IMR-90 (cell line): ENCODE results near the gene ZC3HAV1L. TPM values are rescaled to one million over a fixed set of nuclear protein-coding genes. Genes with fewer than 3 reads are reported as not detected.

Source experiments
- ATAC-seq: fragments of 200-7000 bp; cut with Tn5 transposase; 2 replicates; pipeline ENCODE4 v1.9.1; 2020; ENCODE audit warnings: low read depth, mild to moderate bottlenecking, moderate library complexity
- BruUV-seq: library from RNA; stranded (reverse); fragments of 400-500 nt; replicated peaks from 2 replicates; lab custom pipeline; 2021; lab: Mats Ljungman, UMichigan
- CTCF ChIA-PET: fragments of 300-600 bp; formaldehyde crosslinking; extraction: SDS; loops from one replicate; lab custom pipeline; 2021; ENCODE audit warnings: antibody characterized with exemption; lab: Yijun Ruan, JAX
- POLR2A ChIA-PET: fragments of 300-600 bp; sonication (Branson Sonifier 250); formaldehyde crosslinking; loops from one replicate; lab custom pipeline; 2022; ENCODE audit warnings: antibody characterized with exemption; ENCODE audit not compliant: unreplicated experiment; lab: Charles Lee
- DNase-seq: peaks from one replicate; pipeline ENCODE4 v3.0.0; 2013
- H2AFZ ChIP-seq: replicated peaks from 2 replicates; pipeline ENCODE3; 2013; ENCODE audit warnings: low read length, mild to moderate bottlenecking; ENCODE audit not compliant: poor library complexity
- H2AK5ac ChIP-seq: 2 replicates; pipeline ENCODE4 v1.6.1; 2013; ENCODE audit warnings: low read depth, low read length, inconsistent platforms
- H2AK9ac ChIP-seq: replicated peaks from 2 replicates; pipeline ENCODE3; 2013; ENCODE audit warnings: mild to moderate bottlenecking, low read depth, low read length, moderate library complexity; ENCODE audit not compliant: poor library complexity
- H2BK120ac ChIP-seq: 2 replicates; pipeline ENCODE4 v1.6.1; 2013; ENCODE audit warnings: low read depth, low read length, inconsistent platforms
- H2BK15ac ChIP-seq: 3 replicates; pipeline ENCODE4 v1.6.1; 2013; ENCODE audit warnings: low read depth, low read length, inconsistent platforms
- H2BK20ac ChIP-seq: 2 replicates; pipeline ENCODE4 v1.6.1; 2013; ENCODE audit warnings: low read depth, mild to moderate bottlenecking, inconsistent platforms, low read length, moderate library complexity
- H2BK5ac ChIP-seq: 2 replicates; pipeline ENCODE4 v1.6.1; 2013; ENCODE audit warnings: mild to moderate bottlenecking, low read depth, low read length, inconsistent platforms; ENCODE audit not compliant: poor library complexity, severe bottlenecking
- H3K14ac ChIP-seq: replicated peaks from 2 replicates; pipeline ENCODE4 v1.6.1; 2013; ENCODE audit warnings: low read depth, low read length, inconsistent platforms
- H3K18ac ChIP-seq: 2 replicates; pipeline ENCODE4 v1.6.1; 2013; ENCODE audit warnings: low read depth, low read length, control low read depth
- H3K23ac ChIP-seq: 2 replicates; pipeline ENCODE4 v1.6.1; 2013; ENCODE audit warnings: low read depth, low read length, inconsistent platforms
- H3K27ac ChIP-seq: 2 replicates; pipeline ENCODE4 v1.5.1; 2013; ENCODE audit warnings: mild to moderate bottlenecking, control low read depth, low read length; ENCODE audit not compliant: insufficient read depth
- H3K27me3 ChIP-seq: 2 replicates; pipeline ENCODE4 v1.6.1; 2013; ENCODE audit warnings: low read length; ENCODE audit not compliant: control insufficient read depth, insufficient read depth
- H3K36me3 ChIP-seq: 2 replicates; pipeline ENCODE4 v1.6.1; 2013; ENCODE audit warnings: low read length, mixed read lengths; ENCODE audit not compliant: control insufficient read depth, insufficient read depth
- H3K4ac ChIP-seq: 2 replicates; pipeline ENCODE4 v1.6.1; 2013; ENCODE audit warnings: low read depth, low read length, inconsistent platforms
- H3K4me1 ChIP-seq: 2 replicates; pipeline ENCODE4 v1.6.1; 2013; ENCODE audit warnings: low read length, mixed read lengths; ENCODE audit not compliant: control insufficient read depth, insufficient read depth
- H3K4me2 ChIP-seq: 2 replicates; pipeline ENCODE4 v1.6.1; 2013; ENCODE audit warnings: low read depth, mild to moderate bottlenecking, control low read depth, low read length, moderate library complexity
- H3K4me3 ChIP-seq: 2 replicates; pipeline ENCODE4 v1.5.1; 2013; ENCODE audit warnings: low read depth, mild to moderate bottlenecking, control low read depth, low read length, moderate library complexity; ENCODE audit not compliant: insufficient read depth
- H3K56ac ChIP-seq: 2 replicates; pipeline ENCODE4 v1.6.1; 2013; ENCODE audit warnings: low read length, inconsistent platforms; ENCODE audit not compliant: insufficient read depth; ENCODE audit errors: extremely low read depth
- H3K79me1 ChIP-seq, 2 experiments: 2 replicates each; pipeline ENCODE4 v1.6.1; 2013; ENCODE audit warnings: low read length in 2 of 2, inconsistent platforms in 1 of 2, low read depth in 1 of 2
- H3K9ac ChIP-seq: 2 replicates; pipeline ENCODE4 v1.6.1; 2013; ENCODE audit warnings: low read depth, low read length, control low read depth
- H3K9me1 ChIP-seq: 2 replicates; pipeline ENCODE4 v1.6.1; 2013; ENCODE audit warnings: low read length, inconsistent platforms; ENCODE audit not compliant: insufficient read depth
- H3K9me3 ChIP-seq: 2 replicates; pipeline ENCODE4 v1.6.1; 2013; ENCODE audit warnings: low read length; ENCODE audit not compliant: control insufficient read depth, insufficient read depth
- H4K20me1 ChIP-seq: 2 replicates; pipeline ENCODE4 v1.6.1; 2013; ENCODE audit warnings: low read length, inconsistent platforms; ENCODE audit not compliant: insufficient read depth
- H4K5ac ChIP-seq: 2 replicates; pipeline ENCODE4 v1.6.1; 2013; ENCODE audit warnings: mild to moderate bottlenecking, low read depth, low read length, control low read depth
- H4K8ac ChIP-seq, 2 experiments: 2 replicates each; pipeline ENCODE4 v1.6.1; 2013; ENCODE audit warnings: low read depth in 2 of 2, low read length in 2 of 2, control low read depth in 1 of 2, inconsistent platforms in 1 of 2
- H4K91ac ChIP-seq: 2 replicates; pipeline ENCODE4 v1.6.1; 2013; ENCODE audit warnings: low read depth, low read length, inconsistent platforms; ENCODE audit not compliant: insufficient read depth
- MAFK ChIP-seq: IDR thresholded peaks from 2 replicates; pipeline ENCODE4 v1.6.1; 2012; ENCODE audit warnings: low read depth, low read length, improper control_type of control experiment
- RCOR1 ChIP-seq: IDR thresholded peaks from 2 replicates; pipeline ENCODE4 v1.6.1; 2012; ENCODE audit warnings: mild to moderate bottlenecking, low read length, improper control_type of control experiment; ENCODE audit not compliant: insufficient replicate concordance
- WGBS, 2 experiments: methylation state at CpG; one replicate each; pipeline versions ENCODE4 v1.1.5 to v1.1.7; 2013; ENCODE audit warnings: missing lambda C conversion rate in 2 of 2; ENCODE audit not compliant: insufficient read length in 1 of 2; ENCODE audit errors: extremely low coverage in 2 of 2; 5-methylcytosine and 5-hydroxymethylcytosine counted together
- dilution Hi-C: fragments of 300-500 bp; cut with HindIII; formaldehyde crosslinking; loops from one replicate; pipeline ENCODE4 v1.14.3; 2018; ENCODE audit warnings: low sequenced_read_pairs; ENCODE audit not compliant: unreplicated experiment
- in situ Hi-C: fragments of 300-500 bp; cut with MboI; formaldehyde crosslinking; loops from 3 replicates; pipeline ENCODE4 v1.14.3; 2019; ENCODE audit warnings: low sequenced_read_pairs, inconsistent platforms, mixed read lengths
- intact Hi-C: fragments of 100-400 bp; cut with micrococcal nuclease; formaldehyde crosslinking; loops from 2 replicates; pipeline ENCODE4 v1.10.0; 2022
- polyA plus RNA-seq, 3 experiments: library from polyadenylated mRNA; depleted of rRNA; stranded (reverse); fragments of >200 nt; gene quantifications; 2 replicates each; pipeline ENCODE4 v1.2.3, GENCODE V29; 2012; ENCODE audit warnings: low replicate concordance in 1 of 3
- total RNA-seq: library from RNA; depleted of rRNA; stranded (reverse); fragments of >200 nt; gene quantifications from 2 replicates; pipeline ENCODE4 v1.2.3, GENCODE V29; 2012

Gene ZC3HAV1L
- total and polyA plus RNA-seq, 2 of the 4 experiments (the other 2 are of a cell fraction), result 4.5 to 9.4 TPM

- H3K4me2 ChIP-seq, result no peak overlapping the region
- H3K14ac ChIP-seq, result no peak overlapping the region
- ATAC-seq, result no peak
- no peak overlapping the region for H3K4ac ChIP-seq
- H3K9me1 ChIP-seq, result 0 out of 2 replicates have a peak, but pooled peaks cover 2% of the 10 kb centered on the region
- no peak overlapping the region for H2BK120ac ChIP-seq
- H2BK15ac ChIP-seq, result no peak overlapping the region
- peaks cover 2% of the 10 kb centered on the region for H3K4me1 ChIP-seq
- no peaks in the 10 kb centered on the region for H3K27me3 ChIP-seq
- POLR2A ChIA-PET, result interaction anchor here (0.5 to 0.6 kb wide), 2 partner anchors 14 to 26 kb away, joined by 3 to 6 read pairs; no protein-coding TSS in a partner anchor
- H3K79me1 ChIP-seq, result no peaks in the 10 kb centered on the region
- no peak overlapping the region for H3K9ac ChIP-seq
- TF ChIP-seq RCOR1 (no peak), MAFK (no peak)
- no peak overlapping the region for H2AFZ ChIP-seq
- H2BK5ac ChIP-seq, result no peak overlapping the region
- CTCF ChIA-PET, result no interaction called here
- dilution Hi-C loops (no loop called here), intact Hi-C loops (no loop called here), in situ Hi-C loops (no loop called here)
- H3K23ac ChIP-seq, result no peak overlapping the region
- no peak overlapping the region for H3K56ac ChIP-seq
- no peaks in the 10 kb centered on the region for H3K9me3 ChIP-seq
- H4K5ac ChIP-seq, result no peak overlapping the region
- no peak overlapping the region for H3K27ac ChIP-seq
- no peak overlapping the region for H2AK5ac ChIP-seq
- DNase-seq, result no peak
- no TSS peak for BruUV-seq
- no peak overlapping the region for H3K18ac ChIP-seq
- H2AK9ac ChIP-seq, result no peak overlapping the region
- no peaks in the 10 kb centered on the region for H4K20me1 ChIP-seq
- H2BK20ac ChIP-seq, result no peak overlapping the region
- peaks cover 14% of the 10 kb centered on the region for H3K36me3 ChIP-seq
- H3K4me3 ChIP-seq, result no peak overlapping the region
- no peak overlapping the region for H4K91ac ChIP-seq
- H4K8ac ChIP-seq, result no peak overlapping the region
- no CpG with 5 or more reads among the region's 7 CpGs for WGBS, 2 experiments
Measured at GRCh38 chr7:139049111-139049510, 13.3 kb upstream of the ZC3HAV1L start.
